ENCODE measurements around the gene ZNF429. TPM values are rescaled to one million over a fixed set of nuclear protein-coding genes. Genes with fewer than 3 reads are reported as not detected.
"Not testable (repeated sequence)": the region's sequence is repeated elsewhere in the genome, so short reads cannot be mapped to it uniquely, and the experiment has no call there.

The ZNF429 gene
- total RNA-seq, 2 donors from 2014 or later, result 9.1 to 10.3 TPM

DNA sequence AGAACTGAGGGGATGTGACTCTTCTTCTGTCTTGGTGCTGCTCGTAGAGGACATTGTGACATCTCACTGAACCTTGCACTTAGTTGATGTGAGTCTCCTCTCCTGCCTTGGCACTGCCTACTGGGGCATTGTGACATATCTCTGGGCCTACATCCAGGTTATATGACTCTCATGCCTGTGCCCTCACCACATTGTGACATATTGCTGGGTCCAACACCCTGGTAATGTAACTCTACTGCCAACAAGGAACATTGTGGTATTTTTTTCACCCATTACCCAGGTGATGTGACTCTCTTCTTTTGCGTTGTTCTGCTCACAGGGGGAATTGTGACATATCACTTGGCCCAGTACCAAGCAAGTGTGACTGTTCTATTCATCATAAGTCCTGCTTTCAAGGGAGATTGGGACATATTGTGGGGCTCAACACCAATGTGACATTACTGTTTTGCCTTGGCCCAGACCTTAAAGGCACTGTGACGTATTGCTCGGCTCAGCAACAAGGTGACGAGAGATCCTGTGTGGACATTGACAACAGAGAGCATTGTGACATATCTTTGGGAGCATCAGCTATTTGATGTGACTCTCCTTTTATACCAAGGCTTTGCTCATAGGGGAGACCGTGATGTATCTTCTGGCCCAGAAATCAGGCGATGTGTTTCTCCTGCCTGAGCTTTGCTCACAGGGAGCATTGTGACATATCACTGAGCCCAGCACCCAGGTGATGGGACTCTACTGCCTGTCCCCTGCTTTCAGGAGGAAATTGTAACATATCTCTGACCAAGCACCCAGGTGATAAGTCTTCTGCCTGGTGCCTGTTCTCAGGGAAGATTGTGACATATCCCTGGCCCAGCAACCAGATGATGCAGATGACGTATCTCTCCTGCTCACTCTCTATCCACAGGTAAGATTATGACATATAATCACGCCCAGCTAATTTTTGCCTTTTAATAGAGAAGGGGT is 12.2 kb upstream of the ZNF429 start:
- peaks cover 16 to 29% of the 10 kb centered on the region in 2 donors for H3K36me3 Mint-ChIP-seq
- H3K27ac Mint-ChIP-seq, result no peak overlapping the region
- ATAC-seq (no peak), DNase-seq (ENCODE audit: low spot score in 2 of 2) (no peak)
- H3K9me3 Mint-ChIP-seq, result peaks cover 0 to 22% of the 10 kb centered on the region in 2 donors

DNA sequence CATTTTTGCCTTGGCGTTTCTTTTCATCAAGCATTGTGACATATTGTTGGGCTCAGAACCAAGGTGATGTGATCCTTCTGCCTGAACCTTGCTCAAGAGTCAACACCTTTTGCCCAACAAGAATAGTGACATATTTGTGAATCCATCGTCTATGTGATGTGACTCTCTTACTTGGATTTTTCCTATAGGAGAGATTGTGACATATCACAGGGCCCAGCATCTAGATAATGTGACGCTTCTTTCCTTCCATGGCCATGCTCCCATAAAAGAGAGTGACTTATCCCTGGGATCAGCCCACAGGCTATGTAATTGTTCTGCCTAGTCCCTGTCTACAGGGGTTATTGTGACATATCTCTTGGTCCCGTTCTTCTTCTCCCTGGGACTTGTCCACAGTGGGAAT is 8.5 kb upstream of the ZNF429 start:
- Mint-ChIP-seq H3K27ac (no peak overlapping the region), H3K9me3 (peaks cover 0 to 26% of the 10 kb centered on the region in 2 donors), H3K36me3 (peaks cover 16 to 24% of the 10 kb centered on the region in 2 donors)
- ATAC-seq (no peak), DNase-seq (ENCODE audit: low spot score in 2 of 2) (no peak)

DNA sequence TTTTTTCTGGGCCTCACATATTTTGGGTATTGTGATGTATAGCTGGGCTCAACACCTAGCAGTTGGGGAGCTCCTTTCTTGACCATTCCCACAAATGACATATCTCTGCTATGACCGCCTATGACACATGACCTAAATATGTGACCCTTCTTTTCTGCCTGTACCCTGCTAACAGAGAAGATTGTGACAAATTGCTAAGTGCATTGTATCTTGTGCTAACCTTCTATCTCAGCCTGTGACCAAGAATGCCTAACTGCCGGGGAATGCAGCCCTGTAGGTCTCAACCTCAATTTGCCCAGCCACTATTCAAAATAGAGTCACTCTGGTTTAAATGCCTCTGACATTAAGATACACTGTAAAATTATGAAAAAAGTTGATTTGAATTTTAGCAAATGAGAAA is 6.8 kb upstream of the ZNF429 start:
- Mint-ChIP-seq H3K9me3 (peaks cover 0 to 26% of the 10 kb centered on the region in 2 donors), H3K36me3 (peaks cover 16 to 24% of the 10 kb centered on the region in 2 donors), H3K27ac (no peak overlapping the region)
- ATAC-seq, result no peak
- no peak for DNase-seq (ENCODE audit: low spot score in 2 of 2)

DNA sequence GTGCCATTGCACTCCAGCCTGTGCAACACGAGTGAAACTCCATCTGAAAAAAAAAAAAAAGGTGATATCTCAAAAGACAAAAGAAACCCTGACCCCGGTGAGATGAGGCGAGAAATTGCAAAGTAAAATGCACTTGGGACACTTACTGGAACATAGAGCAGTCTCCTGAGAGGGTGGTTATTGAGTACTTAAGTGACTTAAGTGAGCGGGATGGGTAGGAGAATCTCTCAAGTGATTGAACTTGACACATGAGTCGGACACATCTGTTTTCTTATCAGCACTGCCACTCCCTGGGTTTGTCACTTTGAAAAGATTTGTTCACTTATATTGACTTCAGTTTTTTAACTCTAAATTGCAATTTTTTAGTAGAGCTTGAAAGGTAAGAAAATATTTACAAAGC is 2.8 kb downstream of the ZNF429 start:
- ATAC-seq (no peak), DNase-seq (ENCODE audit: low spot score in 2 of 2) (no peak)
- Mint-ChIP-seq H3K27ac (peak overlapping the region in 1 of 2 donors; percentile 71), H3K9me3 (peaks cover 3 to 5% of the 10 kb centered on the region in 2 donors), H3K36me3 (peaks cover 17 to 58% of the 10 kb centered on the region in 2 donors)

DNA sequence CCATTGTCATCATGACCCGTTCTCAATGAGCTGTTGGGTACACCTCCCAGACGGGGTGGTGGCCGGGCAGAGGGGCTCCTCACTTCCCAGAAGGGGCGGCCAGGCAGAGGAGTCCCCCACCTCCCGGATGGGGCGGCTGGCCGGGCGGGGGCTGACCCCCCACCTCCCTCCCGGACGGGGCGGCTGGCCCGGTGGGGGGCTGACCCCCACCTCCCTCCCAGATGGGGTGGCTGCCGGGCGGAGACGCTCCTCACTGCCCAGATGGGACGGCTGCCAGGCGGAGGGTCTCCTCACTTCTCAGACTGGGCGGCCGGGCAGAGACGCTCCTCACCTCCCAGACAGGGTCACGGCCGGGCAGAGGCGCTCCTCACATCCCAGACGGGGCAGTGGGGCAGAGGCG is 5.7 kb downstream of the ZNF429 start:
- not testable (repeated sequence) for H3K27ac Mint-ChIP-seq; ATAC-seq; DNase-seq (ENCODE audit: low spot score in 2 of 2)
- peaks cover 9 to 63% of the 10 kb centered on the region in 2 donors for H3K36me3 Mint-ChIP-seq
- H3K9me3 Mint-ChIP-seq, result peaks cover 3 to 20% of the 10 kb centered on the region in 2 donors

DNA sequence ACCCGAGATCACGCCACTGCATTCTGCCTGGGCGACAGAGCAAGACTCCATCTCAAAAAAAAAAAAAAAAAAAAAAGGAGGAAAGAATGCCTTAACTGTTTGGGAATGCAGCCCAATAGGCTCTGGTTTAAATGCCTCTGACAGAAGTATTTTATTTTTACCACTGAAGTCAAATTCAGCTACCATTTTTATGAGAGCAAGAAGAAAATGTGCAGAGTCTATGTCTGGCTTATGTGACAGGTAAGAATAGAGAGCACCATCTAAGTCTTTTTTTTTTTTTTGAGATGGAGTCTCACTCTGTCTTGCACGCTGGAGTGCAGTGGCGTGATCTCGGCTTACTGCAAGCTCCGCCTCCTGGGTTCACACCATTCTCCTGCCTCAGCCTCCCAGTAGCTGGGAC is 7.2 kb downstream of the ZNF429 start:
- peaks cover 14 to 31% of the 10 kb centered on the region in 2 donors for H3K9me3 Mint-ChIP-seq
- not testable (repeated sequence) for ATAC-seq; H3K27ac Mint-ChIP-seq; DNase-seq (ENCODE audit: low spot score in 2 of 2)
- peaks cover 20 to 68% of the 10 kb centered on the region in 2 donors for H3K36me3 Mint-ChIP-seq

DNA sequence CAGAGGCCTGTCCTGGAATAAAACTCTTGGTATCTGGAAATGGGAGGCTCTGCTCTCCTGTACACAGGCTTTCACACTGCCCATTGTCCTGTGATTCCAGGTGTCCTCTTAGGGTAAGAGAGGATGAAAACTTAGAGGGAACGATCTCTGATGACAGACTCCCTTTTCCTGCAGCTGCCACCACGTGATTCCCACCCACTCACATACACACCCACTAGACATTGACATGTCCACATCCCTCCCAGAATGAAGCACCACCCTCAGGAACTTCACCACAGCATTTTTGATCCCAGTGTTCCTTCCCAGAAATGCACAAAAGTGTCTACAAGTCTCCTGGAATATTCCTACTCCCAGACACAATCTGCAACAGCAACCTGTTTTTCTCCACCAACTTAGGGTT is 8.2 kb downstream of the ZNF429 start:
- peaks cover 19 to 36% of the 10 kb centered on the region in 2 donors for H3K9me3 Mint-ChIP-seq
- no peak for DNase-seq (ENCODE audit: low spot score in 2 of 2)
- H3K27ac Mint-ChIP-seq, result peak overlapping the region in 1 of 2 donors; percentile 29
- no peak for ATAC-seq
- H3K36me3 Mint-ChIP-seq, result peaks cover 29 to 68% of the 10 kb centered on the region in 2 donors

DNA sequence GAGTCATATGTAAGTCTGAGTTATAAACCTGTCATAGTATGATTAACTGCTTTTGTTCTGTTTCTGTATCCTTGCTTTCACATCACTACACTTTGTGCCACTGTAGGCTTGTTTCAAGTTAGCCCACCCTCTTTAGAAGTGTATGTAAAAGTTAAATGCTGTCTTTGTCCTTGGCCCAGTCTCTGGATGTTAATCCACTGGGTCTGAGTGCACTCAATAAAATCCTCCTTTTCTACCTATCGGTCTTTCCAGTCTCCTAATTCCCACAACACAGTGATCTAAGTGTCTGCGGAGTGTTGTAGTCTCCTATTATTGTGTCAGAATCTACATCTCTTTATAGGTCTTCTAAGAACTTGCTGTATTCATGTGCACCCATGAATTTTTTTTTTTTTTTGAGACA is 14.1 kb downstream of the ZNF429 start:
- DNase-seq (ENCODE audit: low spot score in 2 of 2) (no peak), ATAC-seq (no peak)
- no peak overlapping the region for H3K27ac Mint-ChIP-seq

DNA sequence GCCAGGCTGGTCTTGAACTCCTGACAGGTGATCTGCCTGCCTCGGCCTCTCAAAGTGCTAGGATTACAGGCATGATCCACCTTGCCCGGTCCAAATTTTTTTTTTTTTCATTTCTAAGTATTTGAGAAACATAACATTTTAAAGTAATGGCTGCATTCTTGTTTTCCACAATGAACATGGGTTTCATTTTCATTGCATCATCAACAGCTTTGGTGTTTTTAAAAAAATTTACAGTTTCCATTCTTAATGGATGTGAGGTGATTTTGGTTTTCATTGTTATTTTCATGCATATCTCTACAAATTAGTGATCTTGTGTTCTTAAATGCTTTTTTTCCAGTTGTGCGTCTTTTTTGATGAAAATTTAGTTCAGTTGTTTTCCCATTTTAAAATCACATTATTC is 27.5 kb downstream of the ZNF429 start:
- Mint-ChIP-seq H3K9me3 (peaks cover 20 to 38% of the 10 kb centered on the region in 2 donors), H3K36me3 (peaks cover 59 to 94% of the 10 kb centered on the region in 2 donors), H3K27ac (no peak overlapping the region)
- DNase-seq (ENCODE audit: low spot score in 2 of 2) (no peak), ATAC-seq (no peak)

More for the DNA sequence above, 14.1 kb downstream of the ZNF429 start:
- peaks cover 27 to 48% of the 10 kb centered on the region in 2 donors for H3K9me3 Mint-ChIP-seq
- peaks cover 65 to 77% of the 10 kb centered on the region in 2 donors for H3K36me3 Mint-ChIP-seq

DNA sequence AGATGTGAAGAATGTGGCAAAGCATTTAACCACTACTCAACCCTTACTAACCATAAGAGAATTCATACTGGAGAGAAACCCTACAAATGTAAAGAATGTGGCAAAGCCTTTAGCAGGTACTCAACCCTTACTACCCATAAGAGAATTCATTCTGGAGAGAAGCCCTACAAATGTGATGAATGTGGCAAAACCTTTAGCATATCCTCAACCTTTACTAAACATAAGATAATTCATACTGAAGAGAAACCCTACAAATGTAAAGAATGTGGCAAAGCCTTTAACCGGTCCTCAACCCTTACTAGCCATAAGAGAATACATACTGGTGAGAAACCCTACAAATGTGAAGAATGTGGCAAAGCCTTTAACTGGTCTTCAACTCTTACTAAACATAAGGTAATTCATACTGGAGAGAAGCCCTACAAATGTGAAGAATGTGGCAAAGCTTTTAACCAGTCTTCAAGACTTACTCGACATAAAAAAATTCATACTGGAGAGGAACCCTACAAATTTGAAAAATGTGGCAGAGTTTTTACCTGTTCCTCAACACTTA is 31.4 kb downstream of the ZNF429 start:
- H3K9me3 Mint-ChIP-seq, result peaks cover 17 to 31% of the 10 kb centered on the region in 2 donors
- H3K36me3 Mint-ChIP-seq, result peaks cover 48 to 68% of the 10 kb centered on the region in 2 donors
- DNase-seq (ENCODE audit: low spot score in 2 of 2); ATAC-seq; H3K27ac Mint-ChIP-seq: not testable (repeated sequence)

DNA sequence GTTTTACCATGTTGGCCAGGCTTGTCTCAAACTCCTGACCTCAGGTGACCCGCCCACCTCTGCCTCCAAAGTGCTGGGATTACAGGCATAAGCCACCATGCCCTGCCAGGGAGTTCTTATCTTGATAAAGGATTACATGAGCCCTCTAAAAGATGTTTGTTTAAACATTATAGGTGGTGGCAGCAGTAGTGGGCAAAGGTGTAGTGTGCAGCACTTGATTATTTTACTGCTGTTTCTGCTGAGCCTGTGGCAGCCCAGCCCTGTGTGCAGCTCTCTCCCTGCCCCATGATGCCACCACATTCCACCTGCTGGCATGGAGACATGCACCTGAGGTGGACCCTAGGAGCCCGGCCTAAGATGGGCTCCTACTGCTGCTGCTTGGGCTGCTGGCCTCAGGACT is 54.0 kb downstream of the ZNF429 start:
- peaks cover 6 to 8% of the 10 kb centered on the region in 2 donors for H3K9me3 Mint-ChIP-seq
- ATAC-seq, result no peak
- H3K27ac Mint-ChIP-seq, result no peak overlapping the region
- H3K36me3 Mint-ChIP-seq, result peaks cover 10 to 44% of the 10 kb centered on the region in 2 donors
- DNase-seq (ENCODE audit: low spot score in 2 of 2), result no peak

DNA sequence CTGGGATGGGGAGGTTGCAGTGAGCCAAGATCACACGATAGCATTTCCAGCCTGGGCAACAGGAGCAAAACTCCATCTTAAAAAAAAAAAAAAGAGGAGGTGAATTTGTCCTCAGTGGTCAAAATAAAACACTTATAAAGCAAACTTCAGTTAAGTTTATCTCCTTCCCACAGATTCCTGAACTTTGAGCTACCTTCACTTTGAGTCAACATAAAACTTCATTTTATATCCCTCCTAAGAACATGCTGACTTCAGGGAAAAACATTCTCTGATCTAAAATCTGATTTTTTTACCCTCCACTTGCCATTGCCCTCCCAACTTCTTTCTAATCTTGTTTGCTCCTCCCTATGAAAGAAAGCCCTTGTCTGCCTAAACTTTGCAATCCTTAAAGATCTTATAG is 59.0 kb downstream of the ZNF429 start:
- peaks cover 25 to 34% of the 10 kb centered on the region in 2 donors for H3K36me3 Mint-ChIP-seq
- ATAC-seq (no peak), DNase-seq (ENCODE audit: low spot score in 2 of 2) (no peak)
- H3K27ac Mint-ChIP-seq, result no peak overlapping the region
- peaks cover 5 to 26% of the 10 kb centered on the region in 2 donors for H3K9me3 Mint-ChIP-seq

DNA sequence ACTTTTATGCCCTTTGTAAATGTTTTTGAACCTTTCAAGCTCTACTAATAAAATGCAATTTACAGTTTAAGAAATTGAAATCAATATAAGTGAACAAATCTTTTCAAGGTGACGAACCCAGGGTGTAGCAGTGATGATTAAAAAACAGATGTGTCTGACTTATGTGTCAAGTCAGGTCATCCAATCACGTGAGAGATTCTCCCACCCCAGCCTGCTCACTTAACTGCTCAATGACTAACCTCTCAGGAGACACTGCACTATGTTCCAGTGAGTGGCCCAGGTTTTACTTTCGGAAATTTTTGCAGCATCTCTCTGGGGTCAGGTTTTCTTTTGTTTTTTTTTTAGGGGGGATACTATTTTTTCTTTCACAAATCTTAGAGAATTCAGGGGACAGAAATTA is 60.7 kb downstream of the ZNF429 start:
- DNase-seq (ENCODE audit: low spot score in 2 of 2), result no peak
- ATAC-seq, result no peak
- Mint-ChIP-seq H3K36me3 (peaks cover 19 to 40% of the 10 kb centered on the region in 2 donors), H3K27ac (no peak overlapping the region), H3K9me3 (peaks cover 0 to 33% of the 10 kb centered on the region in 2 donors)

DNA sequence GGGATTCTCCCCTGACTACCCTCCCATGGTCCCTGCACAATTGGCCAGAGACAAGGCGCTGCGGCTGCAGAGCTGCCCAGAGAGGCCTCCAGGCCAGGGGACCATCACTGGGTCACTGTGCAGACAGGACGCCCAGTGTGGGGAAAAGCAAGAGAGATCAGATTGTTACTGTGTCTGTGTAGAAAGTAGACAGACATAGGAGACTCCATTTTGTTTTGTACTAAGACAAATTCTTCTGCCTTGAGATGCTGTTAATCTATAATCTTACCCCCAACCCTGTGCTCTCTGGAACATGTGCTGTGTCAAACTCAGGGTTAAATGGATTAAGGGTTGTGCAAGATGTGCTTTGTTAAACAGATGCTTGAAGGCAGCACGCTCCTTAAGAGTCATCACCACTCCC is 62.4 kb downstream of the ZNF429 start:
- peak overlapping the region in 1 of 2 donors; percentile 95 for H3K27ac Mint-ChIP-seq
- not testable (repeated sequence) for ATAC-seq; DNase-seq (ENCODE audit: low spot score in 2 of 2)
- peaks cover 0 to 41% of the 10 kb centered on the region in 2 donors for H3K9me3 Mint-ChIP-seq
- peaks cover 13 to 54% of the 10 kb centered on the region in 2 donors for H3K36me3 Mint-ChIP-seq

DNA sequence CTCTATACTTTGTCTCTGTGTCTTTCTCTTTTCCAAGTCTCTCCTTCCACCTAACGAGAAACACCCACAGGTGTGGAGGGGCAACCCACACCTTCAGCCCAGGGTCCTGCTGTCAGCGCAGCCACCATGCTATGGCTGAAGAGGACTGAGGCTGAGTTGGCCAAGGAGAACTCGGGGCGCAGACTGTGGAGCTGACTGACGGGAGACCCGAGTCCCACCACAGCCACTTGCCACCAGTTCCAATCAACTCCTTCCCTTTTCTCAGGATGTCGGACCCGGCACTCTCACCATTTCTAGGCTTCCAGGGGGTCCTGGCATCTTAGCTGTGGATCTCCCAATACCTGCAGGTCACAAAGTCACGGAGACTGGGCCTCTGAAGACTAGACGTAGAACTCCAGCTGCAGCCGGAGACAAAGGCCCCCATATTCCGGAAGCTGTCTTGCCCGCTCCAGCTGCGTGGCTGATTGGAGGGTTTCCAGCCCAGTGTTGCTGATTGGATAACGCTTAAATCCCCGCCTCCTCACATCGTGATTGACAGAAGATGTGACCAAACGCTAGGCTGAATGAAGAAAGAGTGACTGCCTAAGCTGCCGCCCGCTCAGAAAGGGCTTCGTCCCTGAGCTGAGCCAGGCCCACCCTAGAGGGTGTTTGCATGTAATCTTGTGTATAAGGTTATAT is 63.6 kb downstream of the ZNF429 start:
- peak; percentile 58 to 88 for DNase-seq (ENCODE audit: low spot score in 2 of 2)
- H3K36me3 Mint-ChIP-seq, result peaks cover 13 to 60% of the 10 kb centered on the region in 2 donors
- ATAC-seq, result peak; percentile 97 to 99
- H3K27ac Mint-ChIP-seq, result peak overlapping the region; percentile 91 to 95
- H3K9me3 Mint-ChIP-seq, result peaks cover 4 to 45% of the 10 kb centered on the region in 2 donors

DNA sequence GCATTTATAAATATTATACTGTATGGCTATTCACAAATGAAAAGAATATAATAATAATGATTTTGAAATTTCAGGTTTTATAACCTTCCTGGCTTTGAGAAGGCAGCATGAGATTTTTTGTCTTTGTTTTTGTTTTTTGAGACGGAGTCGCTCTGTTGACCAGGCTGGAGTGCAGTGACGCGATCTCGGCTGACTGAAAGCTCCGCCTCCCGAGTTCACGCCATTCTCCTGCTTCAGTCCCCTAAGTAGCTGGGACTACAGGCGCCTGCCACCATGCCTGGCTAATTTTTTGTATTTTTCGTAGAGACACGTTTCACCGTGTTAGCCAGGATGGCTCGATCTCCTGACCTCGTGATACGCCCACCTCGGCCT is 64.1 kb downstream of the ZNF429 start:
- peaks cover 4 to 43% of the 10 kb centered on the region in 2 donors for H3K9me3 Mint-ChIP-seq
- peaks cover 12 to 58% of the 10 kb centered on the region in 2 donors for H3K36me3 Mint-ChIP-seq
- ATAC-seq (peak; percentile 37 to 59), DNase-seq (ENCODE audit: low spot score in 2 of 2) (no peak)
- peak overlapping the region in 1 of 2 donors; percentile 95 for H3K27ac Mint-ChIP-seq

DNA sequence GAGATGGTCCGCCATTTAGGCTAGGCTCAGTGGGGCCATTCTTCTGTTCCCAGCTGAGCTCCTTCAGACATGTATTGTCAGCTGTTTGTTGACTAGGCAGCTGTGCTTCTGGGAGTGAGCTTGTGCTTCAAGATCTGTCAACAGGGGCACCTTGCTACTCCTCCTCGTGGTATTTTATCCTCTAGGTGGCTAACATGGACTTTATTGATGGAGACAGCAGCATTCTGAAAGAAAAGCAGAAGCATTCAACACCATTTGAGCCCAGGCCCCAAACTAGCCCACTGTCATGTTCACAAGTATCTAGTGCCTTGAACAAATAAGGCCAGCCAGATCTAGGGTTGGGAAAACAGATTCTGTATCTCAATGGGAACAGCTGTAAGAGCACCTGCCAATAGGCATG is 65.9 kb downstream of the ZNF429 start:
- Mint-ChIP-seq H3K36me3 (peaks cover 7 to 55% of the 10 kb centered on the region in 2 donors), H3K27ac (no peak overlapping the region), H3K9me3 (peaks cover 7 to 44% of the 10 kb centered on the region in 2 donors)
- ATAC-seq (no peak), DNase-seq (ENCODE audit: low spot score in 2 of 2) (no peak)

Measured in activated naive CD4-positive, alpha-beta T cell treated with anti-CD3 and anti-CD28 coated beads, Interleukin-2, amount 50 U/mL, for 72 hours (primary cell).